ENCODE results near the gene CHID1. TPM values are rescaled to one million over a fixed set of nuclear protein-coding genes. Genes with fewer than 3 reads are reported as not detected.

Gene CHID1
- polyA plus RNA-seq, 2 donors, result 22.5 to 30.7 TPM

DNA sequence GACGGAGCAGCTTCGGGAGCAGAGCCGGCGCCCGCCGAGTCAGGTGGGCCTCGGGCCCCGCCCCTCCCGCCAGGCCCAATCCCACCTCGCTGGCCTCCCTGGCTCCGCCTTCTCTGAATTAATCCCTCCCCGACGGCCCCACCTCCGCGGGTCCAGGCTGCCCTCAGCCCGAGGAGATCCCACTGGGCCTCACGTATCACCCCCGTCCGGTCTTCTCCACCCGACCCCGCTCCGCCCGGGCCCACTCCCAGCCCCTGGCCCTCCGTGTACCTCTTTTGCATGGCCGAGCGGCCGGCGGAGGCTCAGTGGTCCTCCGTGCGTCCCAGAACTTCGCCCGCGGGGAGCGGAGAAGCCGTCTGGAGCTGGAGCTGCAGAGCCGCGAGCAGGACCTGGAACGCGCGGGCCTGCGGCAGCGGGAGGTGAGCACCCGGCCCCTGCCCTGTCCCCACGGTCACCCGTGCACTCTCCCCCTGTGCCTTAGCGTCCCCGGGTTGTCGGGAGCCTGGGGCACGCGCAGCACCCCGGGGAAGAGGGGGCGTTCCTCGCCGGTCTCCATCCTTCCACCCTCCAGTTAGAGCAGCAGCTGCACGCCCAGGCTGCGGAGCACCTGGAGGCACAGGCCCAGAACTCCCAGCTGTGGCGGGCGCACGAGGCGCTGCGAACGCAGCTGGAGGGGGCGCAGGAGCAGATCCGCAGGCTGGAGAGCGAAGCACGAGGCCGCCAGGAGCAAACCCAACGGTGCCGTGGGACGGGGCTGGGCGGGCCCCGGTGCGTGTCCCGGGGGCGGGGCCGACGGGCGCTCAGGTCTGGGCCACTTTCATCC lies 80.1 kb downstream of the CHID1 start:
- Histone ChIP-seq H3K36me3 (ENCODE audit: control insufficient read depth in 2 of 2, insufficient read depth in 2 of 2, low read length in 1 of 2) (peaks cover 0 to 2% of the 10 kb centered on the region in 2 donors), H3K27ac (ENCODE audit: low read depth in 2 of 2, low read length in 1 of 2) (no peak overlapping the region), H3K4me1 (ENCODE audit: control insufficient read depth in 2 of 2, insufficient read depth in 2 of 2, low read length in 1 of 2) (peaks cover 26 to 63% of the 10 kb centered on the region in 2 donors), H3K4me3 (ENCODE audit: low read depth in 1 of 2, low read length in 2 of 2) (peak overlapping the region; percentile 18 to 27), H3K9me3 (ENCODE audit: control insufficient read depth in 2 of 2, insufficient read depth in 1 of 2, low read depth in 1 of 2, low read length in 1 of 2) (no peaks in the 10 kb centered on the region), H3K27me3 (ENCODE audit: control insufficient read depth in 1 of 2, insufficient read depth in 2 of 2, low read length in 2 of 2) (peaks cover 0 to 4% of the 10 kb centered on the region in 2 donors)
- WGBS, 2 donors, result 5 to 20% methylated on average over 61 to 78 of the region's 78 CpGs

- peaks cover 0 to 4% of the 10 kb centered on the region in 2 donors for H3K27me3 ChIP-seq (ENCODE audit: control insufficient read depth in 1 of 2, insufficient read depth in 2 of 2, low read length in 2 of 2)
- H3K4me3 ChIP-seq (ENCODE audit: low read depth in 1 of 2, low read length in 2 of 2), result peak overlapping the region; percentile 18 to 27
- 3 to 17% methylated on average over 35 to 39 of the region's 39 CpGs for WGBS, 2 donors
- peaks cover 0 to 8% of the 10 kb centered on the region in 2 donors for H3K36me3 ChIP-seq (ENCODE audit: control insufficient read depth in 2 of 2, insufficient read depth in 2 of 2, low read length in 1 of 2)
- H3K9me3 ChIP-seq (ENCODE audit: control insufficient read depth in 2 of 2, insufficient read depth in 1 of 2, low read depth in 1 of 2, low read length in 1 of 2), result no peaks in the 10 kb centered on the region
- no peak overlapping the region for H3K27ac ChIP-seq (ENCODE audit: low read depth in 2 of 2, low read length in 1 of 2)
- H3K4me1 ChIP-seq (ENCODE audit: control insufficient read depth in 2 of 2, insufficient read depth in 2 of 2, low read length in 1 of 2), result peaks cover 26 to 63% of the 10 kb centered on the region in 2 donors
Measured at GRCh38 chr11:829847-830294, 80.7 kb downstream of the CHID1 start.

- Histone ChIP-seq H3K36me3 (ENCODE audit: control insufficient read depth in 2 of 2, insufficient read depth in 2 of 2, low read length in 1 of 2) (peaks cover 0 to 13% of the 10 kb centered on the region in 2 donors), H3K27ac (ENCODE audit: low read depth in 2 of 2, low read length in 1 of 2) (no peak overlapping the region), H3K27me3 (ENCODE audit: control insufficient read depth in 1 of 2, insufficient read depth in 2 of 2, low read length in 2 of 2) (peaks cover 0 to 4% of the 10 kb centered on the region in 2 donors), H3K4me1 (ENCODE audit: control insufficient read depth in 2 of 2, insufficient read depth in 2 of 2, low read length in 1 of 2) (peaks cover 21 to 57% of the 10 kb centered on the region in 2 donors), H3K9me3 (ENCODE audit: control insufficient read depth in 2 of 2, insufficient read depth in 1 of 2, low read depth in 1 of 2, low read length in 1 of 2) (no peaks in the 10 kb centered on the region), H3K4me3 (ENCODE audit: low read depth in 1 of 2, low read length in 2 of 2) (peak overlapping the region; percentile 4 to 18)
- 13 to 14% methylated on average over 40 of the region's 40 CpGs for whole genome bisulfite sequencing, 2 donors
Measured at GRCh38 chr11:829176-829846, 81.3 kb downstream of the CHID1 start.

DNA sequence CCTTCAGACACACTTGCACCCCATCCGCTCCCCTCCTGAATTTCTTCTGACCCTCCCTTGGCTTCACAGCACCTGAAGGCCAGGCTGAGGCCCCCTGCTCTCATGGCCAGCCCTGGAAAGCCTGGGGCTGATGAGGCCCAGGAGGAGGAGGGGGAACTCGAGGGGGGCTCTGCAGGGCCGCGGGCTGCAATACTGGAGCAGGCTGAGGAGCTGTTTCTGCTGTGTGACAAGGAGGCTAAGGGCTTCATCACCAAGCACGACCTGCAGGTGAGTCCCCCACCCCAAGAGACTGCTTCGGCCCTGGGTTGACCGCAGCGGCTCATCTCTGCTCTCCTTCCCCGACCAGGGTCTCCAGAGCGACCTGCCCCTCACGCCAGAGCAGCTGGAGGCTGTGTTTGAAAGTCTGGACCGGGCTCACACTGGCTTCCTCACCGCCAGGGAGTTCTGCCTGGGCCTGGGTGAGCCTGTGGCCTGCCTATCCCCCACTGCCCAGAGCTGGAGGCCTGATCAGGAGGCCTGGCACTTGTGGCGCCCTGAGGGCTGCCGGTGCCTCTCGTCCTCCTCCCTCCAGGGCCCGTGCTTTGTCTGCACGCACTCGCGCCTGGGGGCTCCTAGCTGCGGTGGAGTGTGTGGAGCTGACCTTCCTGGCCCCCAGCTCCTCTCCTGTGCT lies 82.0 kb downstream of the CHID1 start:
- Histone ChIP-seq H3K4me1 (ENCODE audit: control insufficient read depth in 2 of 2, insufficient read depth in 2 of 2, low read length in 1 of 2) (peaks cover 21 to 53% of the 10 kb centered on the region in 2 donors), H3K36me3 (ENCODE audit: control insufficient read depth in 2 of 2, insufficient read depth in 2 of 2, low read length in 1 of 2) (peaks cover 0 to 20% of the 10 kb centered on the region in 2 donors), H3K27me3 (ENCODE audit: control insufficient read depth in 1 of 2, insufficient read depth in 2 of 2, low read length in 2 of 2) (peaks cover 0 to 4% of the 10 kb centered on the region in 2 donors), H3K27ac (ENCODE audit: low read depth in 2 of 2, low read length in 1 of 2) (peak overlapping the region in 1 of 2 donors; percentile 21), H3K4me3 (ENCODE audit: low read depth in 1 of 2, low read length in 2 of 2) (no peak overlapping the region), H3K9me3 (ENCODE audit: control insufficient read depth in 2 of 2, insufficient read depth in 1 of 2, low read depth in 1 of 2, low read length in 1 of 2) (no peaks in the 10 kb centered on the region)
- 65 to 67% methylated on average over 21 of the region's 21 CpGs for WGBS, 2 donors

GRCh38 chr11:827897-828192 lies 82.8 kb downstream of the CHID1 start, which contains the start of gene CRACR2B:
Gene CRACR2B, plus strand, starts transcription at chr11:827919. Its CDS starts 689 bp downstream, at chr11:828608.
- H3K27me3 ChIP-seq (ENCODE audit: control insufficient read depth in 1 of 2, insufficient read depth in 2 of 2, low read length in 2 of 2), result peaks cover 0 to 4% of the 10 kb centered on the region in 2 donors
- 33 to 52% methylated on average over 5 of the region's 5 CpGs for WGBS, 2 donors
- peak within 1 kb of the TSS; percentile 21 to 37 for H3K27ac ChIP-seq (ENCODE audit: low read depth in 2 of 2, low read length in 1 of 2)
- H3K9me3 ChIP-seq (ENCODE audit: control insufficient read depth in 2 of 2, insufficient read depth in 1 of 2, low read depth in 1 of 2, low read length in 1 of 2), result no peaks in the 10 kb centered on the region
- peaks cover 21 to 53% of the 10 kb centered on the region in 2 donors for H3K4me1 ChIP-seq (ENCODE audit: control insufficient read depth in 2 of 2, insufficient read depth in 2 of 2, low read length in 1 of 2)
- H3K36me3 ChIP-seq (ENCODE audit: control insufficient read depth in 2 of 2, insufficient read depth in 2 of 2, low read length in 1 of 2), result peaks cover 0 to 24% of the 10 kb centered on the region in 2 donors
- peak within 1 kb of the TSS; percentile 42 to 45 for H3K4me3 ChIP-seq (ENCODE audit: low read depth in 1 of 2, low read length in 2 of 2)

DNA sequence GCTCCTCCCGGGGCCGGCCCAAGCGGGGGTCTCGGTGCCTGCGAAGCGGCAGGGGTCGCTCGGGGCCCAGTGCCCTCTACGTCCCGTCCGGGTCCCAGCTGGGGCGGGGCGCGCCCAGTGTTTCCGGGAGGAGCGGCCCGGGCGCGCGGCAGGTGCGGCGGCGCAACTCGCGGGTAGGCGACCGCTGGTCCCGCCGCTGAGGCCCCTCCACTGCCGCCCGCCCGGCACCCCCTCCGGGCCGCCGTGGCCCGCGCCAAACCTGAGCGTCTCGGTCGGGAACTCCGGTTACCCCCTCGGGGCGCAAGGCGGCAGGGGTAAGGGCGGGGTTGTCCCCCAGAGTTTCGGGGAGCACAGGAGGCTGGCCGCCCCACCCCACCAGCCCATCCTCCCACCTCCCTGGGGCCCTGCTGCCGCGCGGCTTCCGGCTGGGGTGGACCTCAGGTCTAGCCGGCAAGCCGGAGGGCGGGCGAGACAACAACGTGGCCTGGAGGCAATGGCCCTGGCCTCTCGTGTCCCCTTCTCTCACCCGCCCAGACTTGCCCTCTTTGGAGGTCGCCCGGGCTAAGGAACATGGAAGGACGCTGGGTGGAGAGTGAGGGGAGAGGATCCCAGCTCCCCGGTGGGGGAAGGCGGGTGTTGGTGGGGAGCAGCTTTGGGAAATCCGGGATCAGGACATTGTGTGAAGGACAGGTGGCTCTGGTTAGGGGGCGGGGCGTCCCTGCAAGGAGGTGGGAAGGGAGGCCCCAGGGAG lies 83.3 kb downstream of the CHID1 start:
- Histone ChIP-seq H3K9me3 (ENCODE audit: control insufficient read depth in 2 of 2, insufficient read depth in 1 of 2, low read depth in 1 of 2, low read length in 1 of 2) (no peaks in the 10 kb centered on the region), H3K36me3 (ENCODE audit: control insufficient read depth in 2 of 2, insufficient read depth in 2 of 2, low read length in 1 of 2) (peaks cover 3 to 27% of the 10 kb centered on the region in 2 donors), H3K4me3 (ENCODE audit: low read depth in 1 of 2, low read length in 2 of 2) (peak overlapping the region; percentile 42 to 45), H3K27me3 (ENCODE audit: control insufficient read depth in 1 of 2, insufficient read depth in 2 of 2, low read length in 2 of 2) (peaks cover 0 to 4% of the 10 kb centered on the region in 2 donors), H3K4me1 (ENCODE audit: control insufficient read depth in 2 of 2, insufficient read depth in 2 of 2, low read length in 1 of 2) (peaks cover 21 to 51% of the 10 kb centered on the region in 2 donors), H3K27ac (ENCODE audit: low read depth in 2 of 2, low read length in 1 of 2) (peak overlapping the region; percentile 8 to 37)
- 5 to 7% methylated on average over 35 to 66 of the region's 66 CpGs for WGBS, 2 donors

DNA sequence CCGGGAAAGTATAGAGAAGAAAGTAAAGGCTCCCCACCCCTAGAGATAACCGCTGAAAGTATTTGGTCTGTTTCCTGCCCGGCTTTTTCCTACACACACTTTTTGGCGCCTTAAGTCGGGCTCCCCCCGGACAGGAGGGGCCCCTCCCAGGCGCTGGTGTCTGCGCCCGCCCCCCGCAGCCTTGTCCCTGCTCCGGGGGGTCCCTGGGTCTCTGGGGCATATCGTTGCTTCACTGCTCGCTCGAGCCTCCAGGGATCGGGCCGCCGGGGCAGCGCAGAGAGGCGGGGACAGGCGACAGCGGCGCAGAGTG lies 83.8 kb downstream of the CHID1 start:
- WGBS, 2 donors, result 2% methylated on average over 22 of the region's 22 CpGs

GRCh38 chr11:826227-826621 lies 84.4 kb downstream of the CHID1 start:
- Histone ChIP-seq H3K9me3 (ENCODE audit: control insufficient read depth in 2 of 2, insufficient read depth in 1 of 2, low read depth in 1 of 2, low read length in 1 of 2) (no peaks in the 10 kb centered on the region), H3K27ac (ENCODE audit: low read depth in 2 of 2, low read length in 1 of 2) (no peak overlapping the region), H3K4me1 (ENCODE audit: control insufficient read depth in 2 of 2, insufficient read depth in 2 of 2, low read length in 1 of 2) (peaks cover 23 to 48% of the 10 kb centered on the region in 2 donors), H3K27me3 (ENCODE audit: control insufficient read depth in 1 of 2, insufficient read depth in 2 of 2, low read length in 2 of 2) (peaks cover 0 to 4% of the 10 kb centered on the region in 2 donors), H3K36me3 (ENCODE audit: control insufficient read depth in 2 of 2, insufficient read depth in 2 of 2, low read length in 1 of 2) (peaks cover 4 to 27% of the 10 kb centered on the region in 2 donors), H3K4me3 (ENCODE audit: low read depth in 1 of 2, low read length in 2 of 2) (no peak overlapping the region)
- 66 to 73% methylated on average over 9 of the region's 9 CpGs for WGBS, 2 donors

More for the DNA sequence above, 83.8 kb downstream of the CHID1 start:
- Histone ChIP-seq H3K9me3 (ENCODE audit: control insufficient read depth in 2 of 2, insufficient read depth in 1 of 2, low read depth in 1 of 2, low read length in 1 of 2) (no peaks in the 10 kb centered on the region), H3K4me3 (ENCODE audit: low read depth in 1 of 2, low read length in 2 of 2) (peak overlapping the region; percentile 42 to 45), H3K4me1 (ENCODE audit: control insufficient read depth in 2 of 2, insufficient read depth in 2 of 2, low read length in 1 of 2) (peaks cover 18 to 48% of the 10 kb centered on the region in 2 donors), H3K27me3 (ENCODE audit: control insufficient read depth in 1 of 2, insufficient read depth in 2 of 2, low read length in 2 of 2) (peaks cover 0 to 4% of the 10 kb centered on the region in 2 donors), H3K27ac (ENCODE audit: low read depth in 2 of 2, low read length in 1 of 2) (peak overlapping the region; percentile 8 to 37), H3K36me3 (ENCODE audit: control insufficient read depth in 2 of 2, insufficient read depth in 2 of 2, low read length in 1 of 2) (peaks cover 4 to 27% of the 10 kb centered on the region in 2 donors)

Data from esophagus (tissue), 2 donors.